LoVo (cell line): ENCODE data around the gene DBNL.

Experiments
- DNase-seq: peaks from one replicate; pipeline ENCODE4 v3.0.0-alpha.2; 2016; ENCODE audit warnings: low spot score

DBNL gene

DNA sequence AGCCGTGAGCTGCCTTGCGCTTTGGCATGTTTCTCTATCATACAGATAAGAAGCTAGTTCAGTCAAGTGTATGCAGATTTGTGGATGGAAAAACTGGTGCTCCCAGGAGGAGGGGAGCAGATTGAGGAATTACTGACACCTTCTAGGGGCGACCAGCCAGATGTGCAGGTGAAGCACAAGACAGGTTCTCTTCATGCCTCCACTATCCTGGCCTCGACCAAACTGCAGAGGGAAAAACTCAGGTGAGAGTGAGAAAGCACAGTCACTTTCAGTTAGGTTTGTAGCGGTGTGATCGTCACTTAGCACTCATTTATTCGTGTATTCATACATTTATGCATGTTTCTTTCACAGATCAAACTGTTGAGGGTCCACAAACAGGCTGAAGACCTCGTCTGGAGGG lies 600 bp upstream of the DBNL start:
- DNase-seq, result no peak

DNA sequence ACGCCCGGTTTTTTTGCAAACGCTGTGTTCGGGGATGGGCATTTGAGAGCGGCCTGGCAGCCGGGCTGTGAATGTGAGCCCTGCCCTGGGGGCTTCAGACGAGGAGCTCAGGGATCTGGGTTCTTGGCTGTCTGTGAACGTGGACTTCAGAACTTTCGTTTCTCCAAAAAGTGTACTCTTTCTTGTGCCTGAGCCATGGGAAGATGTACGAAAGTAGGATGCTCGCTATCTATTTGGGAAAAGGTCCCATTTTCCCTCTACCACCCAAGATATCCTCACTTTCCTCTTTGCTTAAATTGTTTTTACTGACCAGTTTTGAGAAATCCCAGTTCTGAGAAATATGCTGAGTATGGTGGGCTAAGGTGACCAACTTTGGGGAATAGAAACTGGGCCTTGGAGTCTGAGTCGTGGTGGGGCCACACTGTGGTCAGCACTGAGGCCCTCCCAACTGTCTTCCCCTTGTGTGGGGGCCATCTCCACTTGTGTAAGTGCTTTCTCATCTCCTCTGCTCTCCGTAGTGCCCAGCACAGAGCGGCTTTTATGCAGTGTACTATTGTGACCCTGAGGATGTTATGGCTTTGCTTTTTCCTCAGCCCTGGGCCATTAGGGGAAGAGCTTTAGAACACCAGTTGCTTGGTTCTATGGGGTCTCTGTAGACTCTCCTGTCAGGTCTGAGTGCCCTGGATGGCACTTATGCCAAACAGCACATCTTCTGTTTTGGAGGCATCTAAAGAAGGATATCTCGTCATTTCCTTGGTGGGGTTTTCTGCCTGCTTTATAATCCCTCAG lies 918 bp downstream of the DBNL start:
- no peak for DNase-seq

GRCh38 chr7:44046321-44047061 lies 2.0 kb downstream of the DBNL start:
- DNase-seq, result no peak

DNA sequence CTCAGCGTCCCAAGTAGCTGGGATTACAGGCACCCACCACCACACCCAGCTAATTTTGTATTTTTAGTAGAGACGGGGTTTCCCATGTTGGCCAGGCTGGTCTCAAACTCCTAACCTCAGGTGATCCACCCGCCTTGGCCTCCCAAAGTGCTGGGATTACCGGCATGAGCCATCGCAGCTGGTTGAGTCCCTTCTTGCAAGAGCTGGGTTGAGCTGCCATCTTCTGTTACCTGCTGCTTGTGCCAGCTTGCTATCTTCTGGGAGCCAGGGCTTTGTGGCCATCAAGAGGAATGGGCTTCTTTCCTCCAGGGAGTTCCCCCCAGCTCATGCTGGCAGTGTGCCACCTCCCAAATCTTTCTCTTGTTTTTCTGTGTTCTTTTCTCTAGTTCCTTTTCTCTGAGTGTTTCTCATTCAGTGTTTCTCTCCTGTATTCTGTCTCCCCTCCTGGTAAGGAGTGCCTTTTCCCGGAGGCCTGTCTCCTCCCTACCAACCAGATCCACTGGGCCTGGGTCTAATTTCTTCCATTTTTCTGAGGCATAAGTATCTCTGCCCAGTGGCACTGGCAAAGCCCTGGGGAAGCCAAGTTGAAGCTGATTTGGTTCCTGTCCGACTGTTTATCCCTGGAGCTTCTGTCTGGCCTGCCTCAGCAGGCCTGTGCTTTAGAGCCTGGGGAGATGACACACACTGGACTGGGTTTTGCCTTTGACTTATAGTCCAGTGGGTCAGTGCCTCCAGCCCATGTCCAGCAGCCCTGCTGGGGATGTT lies 3.7 kb downstream of the DBNL start:
- no peak for DNase-seq

DNA sequence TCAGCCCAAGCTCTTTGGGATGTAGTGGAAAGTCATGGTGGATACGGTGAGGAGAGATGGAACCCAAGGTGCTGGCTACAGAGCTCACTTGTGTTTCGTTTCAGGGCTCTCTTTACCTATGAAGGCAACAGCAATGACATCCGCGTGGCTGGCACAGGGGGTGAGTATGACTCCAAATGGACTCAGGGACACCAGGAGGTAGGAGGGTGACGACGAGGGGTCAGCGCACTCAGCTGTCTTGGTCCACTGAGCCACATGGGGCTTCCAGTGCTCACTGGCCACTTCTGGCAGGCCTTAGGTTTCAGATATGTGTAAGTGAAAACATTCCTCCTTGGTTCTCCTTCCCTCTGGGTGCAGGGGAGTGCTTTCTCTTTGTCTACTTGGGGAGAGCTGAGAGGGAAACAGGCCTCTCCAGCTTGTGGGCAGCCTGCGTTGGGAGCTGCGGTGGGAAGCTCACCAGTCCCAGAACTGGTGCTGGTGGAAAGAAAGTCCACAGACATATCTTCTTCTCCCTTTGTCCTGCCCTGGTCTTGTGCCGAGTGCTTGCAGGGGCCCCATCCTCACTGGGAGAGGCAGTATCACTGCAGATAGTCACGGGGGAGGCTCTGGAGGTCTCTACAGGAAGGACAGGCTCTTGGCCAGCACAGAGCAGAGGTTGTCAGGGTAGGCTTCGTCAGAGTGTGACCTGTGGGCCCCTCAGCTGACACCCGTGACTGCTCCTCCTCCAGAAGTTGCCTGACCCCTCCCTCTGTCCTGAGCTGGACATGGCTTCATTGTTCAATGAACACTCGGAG lies 5.8 kb downstream of the DBNL start:
- DNase-seq, result no peak

- no peak for DNase-seq
These were observed 6.5 kb downstream of the DBNL start for GRCh38 chr7:44050915-44051560.

DNA sequence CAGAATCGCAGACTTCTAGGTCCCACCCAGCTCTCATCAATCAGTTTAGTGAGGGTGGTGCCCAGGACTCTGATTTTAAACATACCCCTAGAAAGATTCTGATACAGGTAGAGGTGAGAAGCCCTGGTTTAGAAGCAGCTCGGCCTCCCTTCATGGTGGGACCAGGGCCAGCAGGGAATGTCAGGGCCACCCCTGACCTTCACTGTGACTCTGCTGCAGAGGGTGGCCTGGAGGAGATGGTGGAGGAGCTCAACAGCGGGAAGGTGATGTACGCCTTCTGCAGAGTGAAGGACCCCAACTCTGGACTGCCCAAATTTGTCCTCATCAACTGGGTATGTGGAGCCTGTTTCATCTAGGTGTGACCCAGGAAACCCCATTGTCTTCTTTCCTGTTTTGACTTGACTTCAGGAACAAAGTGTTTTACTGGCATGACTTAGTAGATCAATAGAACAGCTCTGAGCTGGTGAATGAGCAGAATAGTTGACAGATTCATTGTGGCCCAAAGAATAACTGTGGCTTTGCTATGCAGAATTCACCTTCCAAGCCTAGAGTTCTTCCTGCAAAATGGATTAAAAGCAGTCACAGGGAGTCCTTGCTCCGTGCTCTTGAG lies 7.2 kb downstream of the DBNL start:
- DNase-seq, result no peak

GRCh38 chr7:44052771-44053365 lies 8.4 kb downstream of the DBNL start:
- DNase-seq, result no peak

DNA sequence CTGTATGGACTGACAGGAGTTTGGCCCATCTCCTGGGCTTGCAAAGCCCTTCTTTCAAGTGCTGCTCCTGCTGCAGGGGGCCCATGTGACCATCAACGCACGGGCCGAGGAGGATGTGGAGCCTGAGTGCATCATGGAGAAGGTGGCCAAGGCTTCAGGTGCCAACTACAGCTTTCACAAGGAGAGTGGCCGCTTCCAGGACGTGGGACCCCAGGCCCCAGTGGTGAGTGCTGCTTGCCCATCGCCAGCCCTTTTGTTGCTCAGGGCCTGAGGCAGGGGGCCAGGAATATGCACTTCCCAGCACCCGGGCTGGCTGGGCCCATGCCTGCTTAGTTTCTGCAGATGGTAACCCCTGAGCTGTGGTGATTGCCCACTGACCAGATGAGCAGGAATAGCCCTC lies 12.2 kb downstream of the DBNL start:
- DNase-seq, result no peak

DNA sequence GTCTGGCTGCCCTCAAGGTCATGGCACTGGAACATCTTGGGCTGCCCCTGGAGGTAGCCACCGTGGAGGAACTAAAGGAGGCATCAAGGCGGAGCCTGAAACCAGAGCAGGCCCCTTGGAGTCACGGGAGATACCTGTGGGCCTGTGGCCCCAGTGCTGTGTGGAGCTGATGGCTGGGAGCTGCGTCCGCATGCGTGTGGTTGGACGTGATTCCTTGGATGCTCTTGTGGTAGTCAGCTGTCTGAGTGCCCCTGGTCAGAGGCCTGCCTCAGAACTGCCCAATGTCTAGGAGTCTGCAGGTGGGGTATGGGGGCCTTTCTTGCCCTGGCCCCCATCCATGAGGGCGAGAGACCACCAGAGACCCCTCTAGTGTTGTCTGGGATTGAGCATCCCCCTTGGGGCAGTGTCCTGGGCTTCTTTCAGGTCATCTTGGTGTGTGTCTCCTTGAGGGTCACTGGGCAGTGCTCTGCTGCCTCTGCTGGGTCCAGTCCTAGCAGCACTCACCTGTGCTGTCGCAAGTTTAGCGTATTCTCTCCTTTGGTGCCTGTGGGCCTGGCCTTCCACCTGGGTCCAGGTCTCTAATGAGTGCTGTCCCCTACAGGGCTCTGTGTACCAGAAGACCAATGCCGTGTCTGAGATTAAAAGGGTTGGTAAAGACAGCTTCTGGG lies 12.8 kb downstream of the DBNL start:
- no peak for DNase-seq

DNA sequence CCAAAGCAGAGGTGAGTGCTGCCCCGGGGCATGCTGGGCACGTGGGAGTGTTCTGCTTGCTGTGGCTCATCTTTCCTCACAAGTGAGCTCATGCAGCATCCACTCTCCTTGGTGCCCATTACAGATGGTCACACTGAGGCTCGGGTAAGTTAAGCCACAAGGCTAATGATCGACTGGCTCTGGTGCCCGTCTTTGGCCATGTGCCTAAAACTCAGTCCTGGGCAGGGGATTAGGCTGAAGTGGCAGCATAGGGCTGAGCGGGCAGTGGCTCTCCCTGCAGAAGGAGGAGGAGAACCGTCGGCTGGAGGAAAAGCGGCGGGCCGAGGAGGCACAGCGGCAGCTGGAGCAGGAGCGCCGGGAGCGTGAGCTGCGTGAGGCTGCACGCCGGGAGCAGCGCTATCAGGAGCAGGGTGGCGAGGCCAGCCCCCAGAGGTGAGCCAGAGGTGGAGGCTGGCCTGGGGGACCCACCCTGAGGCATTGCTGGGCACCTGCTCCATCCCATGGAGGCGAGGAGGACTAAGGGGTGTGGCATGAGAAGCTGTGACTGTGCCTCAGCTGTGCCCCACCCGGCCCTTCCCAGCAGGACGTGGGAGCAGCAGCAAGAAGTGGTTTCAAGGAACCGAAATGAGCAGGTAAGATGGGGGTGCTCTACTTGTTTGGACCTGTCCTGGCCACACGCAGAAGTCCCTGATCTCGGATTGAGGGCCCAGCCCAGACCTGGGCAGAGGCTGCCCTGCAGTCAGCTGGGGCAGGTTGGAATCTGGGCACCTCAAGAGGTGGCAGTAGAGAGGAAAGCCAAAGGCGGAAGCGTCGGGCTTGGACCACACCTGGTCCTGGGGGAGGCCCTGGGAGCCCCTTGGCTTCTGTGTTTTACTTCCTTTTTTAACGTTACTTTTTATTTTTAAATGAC lies 13.6 kb downstream of the DBNL start:
- no peak for DNase-seq

DNA sequence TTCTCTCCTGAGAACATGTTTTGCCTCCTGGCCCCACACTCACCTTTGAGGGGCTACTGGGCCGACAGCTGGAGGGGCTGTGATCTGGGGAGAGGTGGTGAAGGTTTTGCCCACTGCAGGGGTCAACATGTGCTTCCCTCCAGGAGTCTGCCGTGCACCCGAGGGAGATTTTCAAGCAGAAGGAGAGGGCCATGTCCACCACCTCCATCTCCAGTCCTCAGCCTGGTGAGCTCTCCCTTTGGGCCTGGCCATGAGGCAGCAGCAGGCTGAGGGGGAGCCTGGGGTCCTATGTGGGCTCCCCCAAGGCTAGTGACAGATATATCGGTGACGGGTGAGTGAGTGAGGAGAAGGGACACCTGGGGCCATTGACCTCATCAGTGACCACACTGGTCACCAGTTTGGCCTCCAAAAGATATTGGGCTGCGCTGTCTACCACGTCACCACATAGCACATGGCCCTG lies 14.3 kb downstream of the DBNL start:
- no peak for DNase-seq

DNA sequence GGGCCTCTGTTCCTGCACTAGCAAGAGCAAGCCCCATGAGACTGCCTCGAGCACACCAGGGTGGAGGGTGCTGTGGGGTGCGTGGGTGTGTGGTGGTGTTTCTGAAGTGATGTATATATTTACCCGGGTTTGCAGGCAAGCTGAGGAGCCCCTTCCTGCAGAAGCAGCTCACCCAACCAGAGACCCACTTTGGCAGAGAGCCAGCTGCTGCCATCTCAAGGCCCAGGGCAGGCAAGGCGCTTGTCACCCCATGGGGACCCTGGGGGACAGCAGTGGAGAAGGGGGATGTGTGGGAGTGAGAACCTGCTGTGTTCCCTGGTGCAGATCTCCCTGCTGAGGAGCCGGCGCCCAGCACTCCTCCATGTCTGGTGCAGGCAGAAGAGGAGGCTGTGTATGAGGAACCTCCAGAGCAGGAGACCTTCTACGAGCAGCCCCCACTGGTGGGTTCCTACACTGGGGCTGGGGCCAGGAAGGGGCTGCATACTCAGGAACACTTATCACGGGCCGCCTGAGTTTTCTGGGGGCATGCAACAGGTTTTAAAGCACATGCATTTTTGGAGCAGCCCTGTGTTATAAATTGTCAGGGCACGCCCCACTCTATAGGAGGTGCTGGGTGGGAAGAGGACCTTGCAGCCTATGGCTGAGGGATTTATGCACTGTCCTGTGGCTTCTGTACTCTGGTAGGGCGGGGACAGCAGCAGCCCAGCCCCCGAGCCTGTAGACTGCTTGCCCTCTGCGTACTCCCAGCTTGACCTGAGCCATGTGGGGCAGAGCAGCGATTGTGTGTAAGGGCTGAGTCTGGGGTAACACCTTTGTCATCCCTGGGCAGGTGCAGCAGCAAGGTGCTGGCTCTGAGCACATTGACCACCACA lies 15.0 kb downstream of the DBNL start:
- no peak for DNase-seq

GRCh38 chr7:44060091-44060947 lies 15.8 kb downstream of the DBNL start:
- no peak for DNase-seq

DNA sequence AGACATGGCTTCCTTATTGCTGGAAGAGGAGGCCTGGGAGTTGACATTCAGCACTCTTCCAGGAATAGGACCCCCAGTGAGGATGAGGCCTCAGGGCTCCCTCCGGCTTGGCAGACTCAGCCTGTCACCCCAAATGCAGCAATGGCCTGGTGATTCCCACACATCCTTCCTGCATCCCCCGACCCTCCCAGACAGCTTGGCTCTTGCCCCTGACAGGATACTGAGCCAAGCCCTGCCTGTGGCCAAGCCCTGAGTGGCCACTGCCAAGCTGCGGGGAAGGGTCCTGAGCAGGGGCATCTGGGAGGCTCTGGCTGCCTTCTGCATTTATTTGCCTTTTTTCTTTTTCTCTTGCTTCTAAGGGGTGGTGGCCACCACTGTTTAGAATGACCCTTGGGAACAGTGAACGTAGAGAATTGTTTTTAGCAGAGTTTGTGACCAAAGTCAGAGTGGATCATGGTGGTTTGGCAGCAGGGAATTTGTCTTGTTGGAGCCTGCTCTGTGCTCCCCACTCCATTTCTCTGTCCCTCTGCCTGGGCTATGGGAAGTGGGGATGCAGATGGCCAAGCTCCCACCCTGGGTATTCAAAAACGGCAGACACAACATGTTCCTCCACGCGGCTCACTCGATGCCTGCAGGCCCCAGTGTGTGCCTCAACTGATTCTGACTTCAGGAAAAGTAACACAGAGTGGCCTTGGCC lies 16.6 kb downstream of the DBNL start:
- no peak for DNase-seq

- no peak for DNase-seq
These were observed 17.2 kb downstream of the DBNL start for GRCh38 chr7:44061645-44062179.
